ENCODE measurements around the gene VARS2.

GRCh38 chr6:30957716-30958115, 43.7 kb downstream of the VARS2 start:
- TF ChIP-seq, protein P1, sequence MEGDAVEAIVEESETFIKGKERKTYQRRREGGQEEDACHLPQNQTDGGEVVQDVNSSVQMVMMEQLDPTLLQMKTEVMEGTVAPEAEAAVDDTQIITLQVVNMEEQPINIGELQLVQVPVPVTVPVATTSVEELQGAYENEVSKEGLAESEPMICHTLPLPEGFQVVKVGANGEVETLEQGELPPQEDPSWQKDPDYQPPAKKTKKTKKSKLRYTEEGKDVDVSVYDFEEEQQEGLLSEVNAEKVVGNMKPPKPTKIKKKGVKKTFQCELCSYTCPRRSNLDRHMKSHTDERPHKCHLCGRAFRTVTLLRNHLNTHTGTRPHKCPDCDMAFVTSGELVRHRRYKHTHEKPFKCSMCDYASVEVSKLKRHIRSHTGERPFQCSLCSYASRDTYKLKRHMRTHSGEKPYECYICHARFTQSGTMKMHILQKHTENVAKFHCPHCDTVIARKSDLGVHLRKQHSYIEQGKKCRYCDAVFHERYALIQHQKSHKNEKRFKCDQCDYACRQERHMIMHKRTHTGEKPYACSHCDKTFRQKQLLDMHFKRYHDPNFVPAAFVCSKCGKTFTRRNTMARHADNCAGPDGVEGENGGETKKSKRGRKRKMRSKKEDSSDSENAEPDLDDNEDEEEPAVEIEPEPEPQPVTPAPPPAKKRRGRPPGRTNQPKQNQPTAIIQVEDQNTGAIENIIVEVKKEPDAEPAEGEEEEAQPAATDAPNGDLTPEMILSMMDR (IDR thresholded peaks at IDR 0.05): no peak
- TF ChIP-seq POLR2A (IDR thresholded peaks at IDR 0.05): no peak
- no peak for TF ChIP-seq POLR2AphosphoS5 (IDR thresholded peaks at IDR 0.05)
- TF ChIP-seq EP300 (IDR thresholded peaks at IDR 0.05): no peak
